ENCODE data around the gene BEGAIN.

- TF ChIP-seq POLR2AphosphoS5 (IDR thresholded peaks at IDR 0.05): no peak
- TF ChIP-seq POLR2A (IDR thresholded peaks at IDR 0.05): no peak
- TF ChIP-seq CTCF (IDR thresholded peaks at IDR 0.05): no peak
Measured at GRCh38 chr14:100495917-100496316, 91.3 kb downstream of the BEGAIN start.

All from breast epithelium (tissue), 3 donors.